ENCODE measurements around the gene MDP1.

DNA sequence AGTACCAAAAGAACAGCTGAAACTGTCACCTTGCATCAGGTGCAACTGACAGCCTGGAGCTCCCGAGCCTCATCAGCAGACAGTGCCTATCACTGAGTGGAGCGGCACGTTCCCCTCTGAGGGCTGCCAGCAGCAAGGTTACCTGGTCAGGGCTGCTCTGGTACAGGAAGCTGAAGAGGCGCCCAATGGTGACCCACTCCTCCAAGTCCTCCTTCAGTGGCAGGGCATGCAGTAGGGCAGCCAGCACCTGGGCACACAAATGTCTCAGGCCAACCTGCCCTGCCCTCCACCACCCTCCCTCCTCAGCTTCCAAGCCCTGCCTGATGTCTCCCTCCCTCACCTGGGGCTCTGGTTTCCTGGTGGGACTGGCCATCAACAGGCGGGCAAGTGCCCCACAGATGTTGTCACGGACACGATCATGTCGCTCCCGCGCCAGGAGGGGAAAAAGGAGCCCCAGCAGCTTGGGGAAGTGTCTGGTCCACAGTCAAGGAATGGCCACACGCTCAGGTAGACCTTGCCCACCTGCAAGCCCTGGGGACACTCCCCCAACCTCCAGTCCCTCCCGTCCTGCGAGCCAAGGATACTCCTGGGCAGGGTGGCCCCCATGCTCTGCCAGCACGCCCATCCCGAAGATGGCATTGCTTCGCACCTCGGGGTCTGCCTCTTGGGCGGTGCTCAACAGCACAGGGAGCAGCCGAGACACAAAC, 34.3 kb downstream of the MDP1 start:
- TF ChIP-seq CTCF (IDR thresholded peaks at IDR 0.05) (no peak), POLR2AphosphoS5 (IDR thresholded peaks at IDR 0.05; ENCODE audit: low read depth, low read length) (no peak; the same call in 1 of the 2 replicates), SIN3A (IDR thresholded peaks at IDR 0.05; ENCODE audit: borderline replicate concordance, insufficient read depth, low read depth, low read length) (no peak), TCF7L2 (IDR thresholded peaks at IDR 0.05; ENCODE audit: low read depth, low read length) (no peak)
- TF ChIP-seq, protein P1, sequence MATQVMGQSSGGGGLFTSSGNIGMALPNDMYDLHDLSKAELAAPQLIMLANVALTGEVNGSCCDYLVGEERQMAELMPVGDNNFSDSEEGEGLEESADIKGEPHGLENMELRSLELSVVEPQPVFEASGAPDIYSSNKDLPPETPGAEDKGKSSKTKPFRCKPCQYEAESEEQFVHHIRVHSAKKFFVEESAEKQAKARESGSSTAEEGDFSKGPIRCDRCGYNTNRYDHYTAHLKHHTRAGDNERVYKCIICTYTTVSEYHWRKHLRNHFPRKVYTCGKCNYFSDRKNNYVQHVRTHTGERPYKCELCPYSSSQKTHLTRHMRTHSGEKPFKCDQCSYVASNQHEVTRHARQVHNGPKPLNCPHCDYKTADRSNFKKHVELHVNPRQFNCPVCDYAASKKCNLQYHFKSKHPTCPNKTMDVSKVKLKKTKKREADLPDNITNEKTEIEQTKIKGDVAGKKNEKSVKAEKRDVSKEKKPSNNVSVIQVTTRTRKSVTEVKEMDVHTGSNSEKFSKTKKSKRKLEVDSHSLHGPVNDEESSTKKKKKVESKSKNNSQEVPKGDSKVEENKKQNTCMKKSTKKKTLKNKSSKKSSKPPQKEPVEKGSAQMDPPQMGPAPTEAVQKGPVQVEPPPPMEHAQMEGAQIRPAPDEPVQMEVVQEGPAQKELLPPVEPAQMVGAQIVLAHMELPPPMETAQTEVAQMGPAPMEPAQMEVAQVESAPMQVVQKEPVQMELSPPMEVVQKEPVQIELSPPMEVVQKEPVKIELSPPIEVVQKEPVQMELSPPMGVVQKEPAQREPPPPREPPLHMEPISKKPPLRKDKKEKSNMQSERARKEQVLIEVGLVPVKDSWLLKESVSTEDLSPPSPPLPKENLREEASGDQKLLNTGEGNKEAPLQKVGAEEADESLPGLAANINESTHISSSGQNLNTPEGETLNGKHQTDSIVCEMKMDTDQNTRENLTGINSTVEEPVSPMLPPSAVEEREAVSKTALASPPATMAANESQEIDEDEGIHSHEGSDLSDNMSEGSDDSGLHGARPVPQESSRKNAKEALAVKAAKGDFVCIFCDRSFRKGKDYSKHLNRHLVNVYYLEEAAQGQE (IDR thresholded peaks at IDR 0.05; ENCODE audit: insufficient read depth in 1 of 2, low read depth in 2 of 2, low read length in 1 of 2), result no peak

Measured in Panc1 (cell line).